Jurkat, Clone E6-1 (cell line): ENCODE measurements around the gene CELSR3. TPM values are rescaled to one million over a fixed set of nuclear protein-coding genes. Genes with fewer than 3 reads are reported as not detected.

Experiments
- DNase-seq: peaks from one replicate; pipeline ENCODE4 v3.0.0-alpha.2; 2011; ENCODE audit warnings: low read depth, low spot score
- H3K4me3 ChIP-seq: 2 replicates; pipeline ENCODE4 v1.5.1; 2011; ENCODE audit warnings: mild to moderate bottlenecking, low read length, control low read depth, moderate library complexity
- polyA plus RNA-seq: library from polyadenylated mRNA; unstranded; fragments of >200 nt; gene quantifications from one replicate; pipeline ENCODE4 v1.2.1, GENCODE V29; 2012; ENCODE audit warnings: missing spikeins; ENCODE audit not compliant: insufficient read length, insufficient read depth

The CELSR3 gene, protein sequence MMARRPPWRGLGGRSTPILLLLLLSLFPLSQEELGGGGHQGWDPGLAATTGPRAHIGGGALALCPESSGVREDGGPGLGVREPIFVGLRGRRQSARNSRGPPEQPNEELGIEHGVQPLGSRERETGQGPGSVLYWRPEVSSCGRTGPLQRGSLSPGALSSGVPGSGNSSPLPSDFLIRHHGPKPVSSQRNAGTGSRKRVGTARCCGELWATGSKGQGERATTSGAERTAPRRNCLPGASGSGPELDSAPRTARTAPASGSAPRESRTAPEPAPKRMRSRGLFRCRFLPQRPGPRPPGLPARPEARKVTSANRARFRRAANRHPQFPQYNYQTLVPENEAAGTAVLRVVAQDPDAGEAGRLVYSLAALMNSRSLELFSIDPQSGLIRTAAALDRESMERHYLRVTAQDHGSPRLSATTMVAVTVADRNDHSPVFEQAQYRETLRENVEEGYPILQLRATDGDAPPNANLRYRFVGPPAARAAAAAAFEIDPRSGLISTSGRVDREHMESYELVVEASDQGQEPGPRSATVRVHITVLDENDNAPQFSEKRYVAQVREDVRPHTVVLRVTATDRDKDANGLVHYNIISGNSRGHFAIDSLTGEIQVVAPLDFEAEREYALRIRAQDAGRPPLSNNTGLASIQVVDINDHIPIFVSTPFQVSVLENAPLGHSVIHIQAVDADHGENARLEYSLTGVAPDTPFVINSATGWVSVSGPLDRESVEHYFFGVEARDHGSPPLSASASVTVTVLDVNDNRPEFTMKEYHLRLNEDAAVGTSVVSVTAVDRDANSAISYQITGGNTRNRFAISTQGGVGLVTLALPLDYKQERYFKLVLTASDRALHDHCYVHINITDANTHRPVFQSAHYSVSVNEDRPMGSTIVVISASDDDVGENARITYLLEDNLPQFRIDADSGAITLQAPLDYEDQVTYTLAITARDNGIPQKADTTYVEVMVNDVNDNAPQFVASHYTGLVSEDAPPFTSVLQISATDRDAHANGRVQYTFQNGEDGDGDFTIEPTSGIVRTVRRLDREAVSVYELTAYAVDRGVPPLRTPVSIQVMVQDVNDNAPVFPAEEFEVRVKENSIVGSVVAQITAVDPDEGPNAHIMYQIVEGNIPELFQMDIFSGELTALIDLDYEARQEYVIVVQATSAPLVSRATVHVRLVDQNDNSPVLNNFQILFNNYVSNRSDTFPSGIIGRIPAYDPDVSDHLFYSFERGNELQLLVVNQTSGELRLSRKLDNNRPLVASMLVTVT (N-terminal part only)
- 12.6 TPM for polyA plus RNA-seq

DNA sequence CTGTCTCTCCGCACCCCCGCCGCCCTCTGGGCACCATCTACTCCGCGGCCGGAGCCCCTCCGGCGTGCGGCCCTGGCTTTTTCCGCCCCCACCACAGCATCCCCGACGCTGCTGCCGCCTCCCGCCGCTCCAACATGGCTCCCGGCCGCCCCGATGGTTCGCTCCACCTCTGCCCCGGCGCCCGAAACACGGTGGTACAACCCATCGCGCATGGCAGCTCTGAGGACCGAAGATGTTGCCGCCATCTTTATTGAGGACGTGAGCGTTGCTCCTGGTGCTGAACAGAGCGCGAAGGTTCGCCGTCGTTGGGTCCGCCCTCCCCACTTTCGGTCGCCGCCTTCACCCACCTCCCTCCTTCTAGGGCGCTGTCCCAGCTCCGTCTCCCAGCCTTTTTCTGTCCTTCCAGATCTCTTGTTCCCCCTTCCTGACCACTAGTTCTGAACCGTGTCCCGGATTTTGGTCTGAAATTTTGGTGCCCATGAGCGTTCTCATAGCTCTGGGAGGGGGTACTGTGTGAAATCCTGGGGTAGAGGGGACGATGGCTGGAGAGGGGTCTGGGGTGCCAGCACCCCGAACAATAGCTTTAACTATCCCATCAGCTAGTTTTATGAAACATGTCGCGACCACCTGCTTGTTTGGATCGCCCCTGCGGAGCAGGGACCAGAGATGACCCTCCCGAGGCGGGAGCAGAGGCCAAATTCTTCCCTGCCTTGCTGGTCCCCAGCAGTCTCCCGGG is at the start of gene CELSR3:
Gene CELSR3 (minus strand): TSS at position 134 of the 736 bp plus-strand sequence. CDS start 252 bp downstream, outside the sequence.
- H3K4me3 ChIP-seq = peak within 1 kb of the TSS; percentile 47
- no peak for DNase-seq

DNA sequence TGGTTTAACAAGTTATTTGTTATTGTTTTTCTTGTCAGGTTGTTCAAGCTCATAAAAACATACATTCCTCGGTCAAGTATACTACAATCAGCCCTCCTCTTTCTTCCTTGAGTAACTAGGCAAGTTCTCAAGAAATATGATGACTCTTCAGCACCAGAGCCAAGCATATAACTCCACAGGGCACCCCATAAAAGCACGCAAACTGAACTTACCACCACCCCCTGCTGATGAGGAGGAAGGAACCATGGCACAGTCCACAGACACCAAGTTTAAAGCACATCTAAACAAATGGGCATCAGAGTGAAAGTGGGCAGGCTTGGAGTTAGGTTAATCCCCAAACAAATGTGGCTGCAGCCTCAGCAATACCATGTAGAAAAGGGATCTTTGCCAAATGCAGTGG is 49.0 kb upstream of the CELSR3 start:
- H3K4me3 ChIP-seq = no peak overlapping the region
- no peak for DNase-seq

- no peak overlapping the region for H3K4me3 ChIP-seq
- no peak for DNase-seq
Observed at GRCh38 chr3:48709051-48709461, 46.4 kb upstream of the CELSR3 start.

DNA sequence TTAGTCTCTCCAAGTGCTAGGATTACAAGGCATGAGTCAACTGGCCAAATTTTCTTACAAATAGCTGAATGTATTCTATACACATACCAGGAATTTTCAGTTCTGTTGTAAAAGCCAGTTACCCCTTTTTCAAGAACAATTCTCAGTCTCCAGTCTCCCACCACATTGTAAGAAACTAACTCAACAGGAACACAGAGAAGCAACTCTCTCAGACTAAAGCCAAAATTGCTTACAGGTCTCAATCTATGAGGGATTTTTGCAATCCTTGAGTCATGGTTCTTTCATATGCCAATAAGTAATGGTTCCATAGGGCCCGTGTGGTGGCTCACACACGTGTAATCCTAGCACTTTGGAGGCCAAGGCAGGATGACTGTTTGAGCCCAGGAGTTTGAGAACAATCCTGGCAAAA is 45.8 kb upstream of the CELSR3 start:
- DNase-seq = no peak
- no peak overlapping the region for H3K4me3 ChIP-seq

GRCh38 chr3:48707157-48707556 is 44.5 kb upstream of the CELSR3 start:
- DNase-seq = no peak
- no peak overlapping the region for H3K4me3 ChIP-seq

DNA sequence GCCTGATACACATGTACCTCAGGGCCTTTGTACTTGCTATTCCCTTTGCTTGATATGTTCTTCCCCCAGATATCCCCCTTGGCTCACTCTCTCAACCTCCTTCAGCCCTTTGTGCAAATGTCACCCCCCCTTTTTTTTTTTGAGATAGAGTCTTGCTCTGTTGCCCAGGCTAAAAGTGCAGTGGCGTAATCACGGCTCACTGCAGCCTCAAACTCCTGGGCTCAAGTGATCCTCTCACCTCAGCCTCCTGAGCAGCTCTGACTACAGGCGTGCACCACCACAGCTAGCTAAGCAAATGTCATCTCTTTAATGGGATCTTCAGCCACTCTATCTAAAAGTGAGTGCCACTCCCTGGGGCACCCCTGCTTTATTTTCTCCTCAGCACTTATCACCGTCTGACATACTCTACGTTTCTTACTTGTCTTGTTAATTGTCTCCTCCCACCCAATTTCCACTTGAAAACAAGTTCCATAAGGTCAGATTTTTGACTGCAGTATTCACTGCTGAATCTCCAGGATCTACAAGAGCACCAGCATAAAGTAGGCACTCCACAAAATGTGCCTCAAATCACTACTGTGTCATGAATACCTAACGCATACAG is 39.7 kb upstream of the CELSR3 start:
- no peak for DNase-seq
- no peak overlapping the region for H3K4me3 ChIP-seq

DNA sequence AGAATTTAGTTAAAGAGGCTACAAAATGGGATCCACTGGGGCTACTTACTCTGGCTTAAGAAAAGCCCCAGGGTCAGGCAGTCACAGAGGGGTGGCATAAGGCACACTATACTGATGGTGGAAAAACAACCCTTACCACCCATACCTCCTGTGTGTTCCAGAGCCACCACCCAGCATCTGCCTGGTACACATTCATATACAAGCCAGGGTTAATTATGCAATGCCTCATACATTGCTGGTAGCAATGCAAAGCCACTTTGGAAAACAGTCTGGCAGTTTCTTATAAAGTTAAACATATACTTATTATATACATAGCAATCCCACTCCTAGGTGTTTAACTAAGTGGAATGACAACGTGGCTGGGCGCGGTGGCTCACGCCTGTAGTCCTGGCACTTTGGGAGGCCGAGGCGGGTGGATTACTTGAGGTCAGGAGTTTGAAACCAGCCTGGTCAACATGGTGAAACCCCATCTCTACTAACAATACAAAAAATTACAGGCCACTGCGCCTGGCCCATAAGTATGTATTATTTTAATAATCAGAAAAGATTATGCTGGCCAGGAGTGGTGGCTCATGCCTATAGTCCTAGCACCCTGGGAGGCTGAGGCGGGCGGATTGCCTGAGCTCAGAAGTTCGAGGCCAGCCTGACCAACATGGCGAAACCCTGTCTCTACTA is 38.2 kb upstream of the CELSR3 start:
- no peak for DNase-seq
- H3K4me3 ChIP-seq = no peak overlapping the region

- H3K4me3 ChIP-seq = no peak overlapping the region
- DNase-seq = no peak
Observed at GRCh38 chr3:48698891-48699290, 36.2 kb upstream of the CELSR3 start.

DNA sequence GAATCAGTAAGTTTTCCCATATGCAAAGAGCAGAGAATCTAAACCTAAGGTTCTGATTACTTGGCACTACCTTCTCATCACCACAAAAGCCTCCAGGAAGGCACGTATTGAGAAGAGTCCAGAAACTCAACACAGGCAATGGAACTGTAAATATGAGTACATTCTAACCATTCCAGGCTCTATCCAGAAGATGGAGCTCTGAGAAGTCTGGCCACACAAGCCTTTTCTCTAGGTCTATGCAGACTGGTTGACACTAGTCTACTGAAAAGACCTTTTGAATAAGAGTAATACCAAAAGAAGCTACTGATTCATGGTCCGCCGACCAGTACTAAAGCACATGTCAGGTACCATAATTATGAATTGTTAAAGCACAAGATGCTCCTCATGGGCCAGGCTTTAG is 35.3 kb upstream of the CELSR3 start:
- no peak for DNase-seq
- H3K4me3 ChIP-seq = no peak overlapping the region

DNA sequence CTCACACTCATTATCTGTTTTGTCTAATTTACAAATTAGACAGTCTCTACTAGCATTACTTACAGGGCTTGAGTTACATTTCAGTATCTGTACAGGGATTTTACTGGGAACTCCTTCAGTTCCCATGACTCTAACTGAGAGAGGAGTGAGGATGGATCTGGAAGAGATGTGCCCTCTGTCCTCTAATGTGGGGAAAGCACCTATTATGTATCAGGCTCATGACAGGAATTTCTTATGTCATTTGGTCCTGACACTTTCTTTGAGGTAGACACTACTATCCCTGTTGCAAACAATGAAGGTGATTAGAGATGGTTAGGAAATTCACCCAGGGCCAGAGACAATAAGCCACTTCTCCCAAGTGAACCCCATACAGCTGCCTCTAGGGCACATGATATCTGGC is 33.9 kb upstream of the CELSR3 start:
- no peak overlapping the region for H3K4me3 ChIP-seq
- DNase-seq = no peak

GRCh38 chr3:48696156-48696555 is 33.5 kb upstream of the CELSR3 start:
- no peak for DNase-seq
- no peak overlapping the region for H3K4me3 ChIP-seq

GRCh38 chr3:48695393-48695753 is 32.7 kb upstream of the CELSR3 start:
- DNase-seq = no peak
- H3K4me3 ChIP-seq = no peak overlapping the region

DNA sequence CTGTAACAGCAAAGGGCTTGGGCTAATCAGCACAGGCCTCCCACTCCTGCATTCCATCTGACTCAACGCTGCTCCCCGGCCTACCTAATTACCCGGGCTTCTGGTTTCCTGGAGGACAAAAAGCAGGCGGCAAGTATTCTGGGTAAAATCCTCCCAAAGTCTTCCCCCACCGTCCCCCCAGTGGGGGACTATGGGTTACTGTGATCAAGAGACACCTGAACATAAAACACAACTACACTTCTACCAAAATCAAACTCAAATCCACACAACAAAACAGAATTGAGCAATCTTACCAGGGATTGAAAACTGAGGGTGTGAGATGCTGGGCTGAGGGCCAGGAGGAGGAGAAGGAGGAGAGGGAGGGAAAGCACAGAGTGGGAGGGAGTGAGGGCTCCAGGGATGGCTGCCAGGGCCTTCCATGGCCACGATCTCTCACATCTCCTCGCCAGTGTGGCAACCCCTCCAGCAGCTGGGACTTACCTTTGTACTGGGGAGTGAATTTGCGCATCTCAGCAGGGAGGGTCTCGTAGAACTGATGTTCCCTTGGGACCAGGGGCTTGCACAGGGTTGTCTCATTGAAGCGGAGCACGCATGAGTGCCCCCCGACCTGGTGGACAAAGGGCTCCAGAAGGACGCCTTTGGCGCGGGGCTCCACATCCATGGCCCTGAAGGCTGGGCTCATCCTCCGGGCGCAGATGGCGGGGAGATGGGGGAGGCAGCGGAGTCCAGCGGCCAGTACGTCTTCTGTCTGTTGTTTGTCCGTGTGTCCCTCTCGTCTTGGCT is 32.1 kb upstream of the CELSR3 start:
- no peak overlapping the region for H3K4me3 ChIP-seq
- DNase-seq = no peak

- H3K4me3 ChIP-seq = no peak overlapping the region
- no peak for DNase-seq
Observed at GRCh38 chr3:48693826-48694225, 31.1 kb upstream of the CELSR3 start.

- no peak for DNase-seq
- H3K4me3 ChIP-seq = no peak overlapping the region
Observed at GRCh38 chr3:48692551-48692950, 29.9 kb upstream of the CELSR3 start.

DNA sequence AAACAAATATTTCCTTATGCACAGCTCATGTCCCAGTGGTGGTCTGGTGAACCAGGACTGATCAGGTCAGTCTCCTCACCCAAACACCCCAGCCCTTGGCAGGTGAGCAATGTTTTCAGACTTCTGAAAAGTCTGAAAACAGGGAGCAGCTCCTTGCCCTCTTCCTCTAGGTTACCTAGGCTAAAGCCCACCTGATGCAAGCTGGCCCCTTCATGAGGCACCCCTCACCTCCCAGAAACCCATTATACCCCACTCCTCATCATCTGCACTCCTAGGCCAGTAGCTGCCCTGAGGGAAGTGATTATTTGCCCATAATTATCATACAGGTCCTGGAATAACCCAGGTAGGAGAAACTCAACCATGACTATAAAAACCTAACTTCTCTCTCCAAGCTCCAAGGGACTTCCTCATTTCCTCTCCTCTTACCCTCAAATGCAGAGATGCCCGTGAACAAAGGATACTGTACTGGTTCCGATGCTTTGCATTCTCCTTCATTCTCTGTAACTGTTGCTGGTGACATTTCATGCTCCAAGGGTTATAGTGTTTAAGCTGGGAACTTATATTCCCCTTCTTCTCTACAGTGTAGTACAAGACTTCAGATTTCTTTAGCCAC is 28.3 kb upstream of the CELSR3 start:
- H3K4me3 ChIP-seq = no peak overlapping the region
- DNase-seq = no peak

DNA sequence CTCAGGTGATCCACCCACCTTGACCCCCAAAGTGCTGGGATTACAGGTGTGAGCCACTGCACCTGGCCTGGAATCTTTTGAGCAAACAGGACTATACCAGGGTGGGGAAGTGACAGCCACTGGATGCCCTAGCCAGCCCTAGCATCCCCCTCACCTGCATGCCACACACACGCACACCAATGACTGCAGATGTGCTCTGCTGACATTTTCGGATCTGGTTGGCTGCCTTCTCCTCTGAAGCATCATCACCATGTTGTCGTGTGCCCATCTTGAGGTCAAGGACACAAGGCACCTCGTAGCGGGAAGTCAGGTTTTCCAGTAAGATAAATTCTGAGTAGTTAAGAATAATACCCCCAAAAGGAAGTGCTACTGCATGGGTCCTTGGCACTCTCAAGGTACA is 26.7 kb upstream of the CELSR3 start:
- no peak for DNase-seq
- H3K4me3 ChIP-seq = no peak overlapping the region
